ENCODE measurements around the gene ZNF165. TPM values are rescaled to one million over a fixed set of nuclear protein-coding genes. Genes with fewer than 3 reads are reported as not detected.

ZNF165 gene
- total and polyA plus RNA-seq, 2 of the 8 experiments (the other 6 are each of a cell fraction or from before 2014, with no cell fraction given): 1.2 to 9.3 TPM

GRCh38 chr6:28124971-28125353, 44.6 kb downstream of the ZNF165 start:
- Histone ChIP-seq H3K23ac (ENCODE audit: insufficient read length) (no peak overlapping the region), H3K4me2 (ENCODE audit: insufficient read depth in 1 of 2, low read depth in 2 of 2, low read length in 2 of 2) (peak overlapping the region; percentile 60 to 74), H3K18ac (ENCODE audit: extremely low read depth, low read length) (no peak overlapping the region), H2BK20ac (ENCODE audit: low read length) (no peak overlapping the region), H4K8ac (ENCODE audit: extremely low read depth, insufficient read depth, low read length) (no peak overlapping the region), H4K91ac (replicated peaks; ENCODE audit: insufficient read length, low read length) (no peak overlapping the region), H3K4me1 (replicated peaks in 1 of 4; ENCODE audit: control insufficient read depth in 3 of 4, insufficient read depth in 4 of 4, low read length in 3 of 4) (no peaks in the 10 kb centered on the region), H4K20me1 (replicated peaks in 1 of 2; ENCODE audit: control insufficient read depth in 1 of 2, insufficient read depth in 2 of 2, low read length in 2 of 2) (no peaks in the 10 kb centered on the region), H3K4me3 (ENCODE audit: extremely low read depth in 1 of 4, insufficient read depth in 2 of 4, low read depth in 3 of 4, low read length in 4 of 4) (peak overlapping the region; percentile 62 to 93 (median 82)), H3K4ac (replicated peaks; ENCODE audit: insufficient read length, low read depth, low read length) (no peak overlapping the region), H4K5ac (ENCODE audit: insufficient read length, low read depth, low read length) (peak overlapping the region; percentile 27), H3K36me3 (ENCODE audit: control insufficient read depth in 2 of 4, insufficient read depth in 4 of 4, low read length in 3 of 4) (peaks cover 0 to 31% (median 18%) of the 10 kb centered on the region in 4 experiments; a peak in 7 of 8 replicates), H3K23me2 (ENCODE audit: low read depth, low read length) (no peaks in the 10 kb centered on the region), H3K9ac (replicated peaks in 1 of 4; ENCODE audit: extremely low read depth in 1 of 4, low read depth in 3 of 4, low read length in 3 of 4) (peak overlapping the region in 3 of 4 experiments; percentile 76 to 79 (median 76); a peak in 5 of 7 replicates), H2BK120ac (replicated peaks; ENCODE audit: low read depth, low read length) (no peak overlapping the region), H2BK12ac (ENCODE audit: low read depth, low read length) (no peak overlapping the region), H3K27ac (ENCODE audit: low read depth, low read length) (no peak overlapping the region), H2AK5ac (ENCODE audit: low read depth, low read length) (no peak overlapping the region), H3K79me1 (ENCODE audit: low read depth, low read length) (no peaks in the 10 kb centered on the region), H3K9me3 (ENCODE audit: insufficient read depth in 2 of 2, low read depth in 1 of 2, low read length in 1 of 2) (no peaks in the 10 kb centered on the region), H2BK5ac (ENCODE audit: low read depth, low read length) (no peak overlapping the region), H3K14ac (ENCODE audit: insufficient read length) (no peak overlapping the region), H2BK15ac (ENCODE audit: low read length) (no peak overlapping the region), H3K56ac (replicated peaks; ENCODE audit: insufficient read length, low read depth, low read length) (no peak overlapping the region), H3K27me3 (replicated peaks in 1 of 4; ENCODE audit: control insufficient read depth in 3 of 4, extremely low read depth in 1 of 4, insufficient read depth in 3 of 4, low read length in 3 of 4) (no peaks in the 10 kb centered on the region), H3K79me2 (ENCODE audit: control insufficient read depth in 1 of 2, insufficient read depth in 2 of 2, low read length in 2 of 2) (peaks cover 0 to 19% of the 10 kb centered on the region in 2 experiments; a peak in 2 of 4 replicates), H2AFZ (ENCODE audit: low read length) (0 out of 2 replicates have a peak overlapping the region, but pooled peaks have one; percentile 95)
- 26% methylated on average over 6 of the region's 6 CpGs; no CpG with 5 or more reads in 1 of the 2 experiments for WGBS, 2 experiments (ENCODE audit: extremely low coverage in 1 of 2, insufficient coverage in 1 of 2, insufficient read length in 1 of 2, insufficient replicate concordance in 2 of 2, low coverage in 1 of 2, low lambda C conversion rate in 2 of 2, missing lambda C conversion rate in 1 of 2)
- FAIRE-seq: no peak
- no peak for DNase-seq (ENCODE audit: low read depth in 1 of 2, low spot score in 2 of 2)
- POLR2A ChIA-PET (ENCODE audit: partially characterized antibody): interaction anchor here (0.7 to 5.2 kb wide), 8 partner anchors 8 to 94 kb away, joined by 3 to 48 read pairs (median 5); partner anchors contain the start of gene ZKSCAN8
- CTCF ChIA-PET (ENCODE audit: partially characterized antibody): interaction anchor here (0.7 kb wide), 1 partner anchor 20 kb away, joined by 4 read pairs; no protein-coding TSS in a partner anchor
- TF ChIP-seq SIX5 (IDR thresholded peaks at IDR 0.05; ENCODE audit: low read depth, low read length) (no peak), KDM1A (IDR thresholded peaks at IDR 0.05; ENCODE audit: borderline replicate concordance, low read length) (no peak), HDAC2 (IDR thresholded peaks at IDR 0.05; ENCODE audit: borderline replicate concordance in 1 of 2, low read depth in 2 of 2, low read length in 2 of 2) (no peak)
